KOPT-K1 (cell line): ENCODE measurements around the gene TMEM147.
A peak's percentile ranks its signal among the peaks of the same experiment; 100 is the strongest.

ENCODE experiments used
- H3K27ac ChIP-seq: fragments of 200-600 bp; sonication (generic); 2 replicates; pipeline ENCODE4 v1.5.1; 2016; ENCODE audit warnings: antibody characterized with exemption, mild to moderate bottlenecking, low read depth, low read length; ENCODE audit not compliant: poor library complexity, severe bottlenecking
- H3K36me3 ChIP-seq: fragments of 200-600 bp; sonication (generic); 2 replicates; pipeline ENCODE4 v1.5.1; 2017; ENCODE audit warnings: antibody characterized with exemption, mild to moderate bottlenecking, low read length, moderate library complexity; ENCODE audit not compliant: insufficient read depth
- H3K9me3 ChIP-seq: fragments of 200-600 bp; sonication (generic); 2 replicates; pipeline ENCODE4 v1.5.1; 2017; ENCODE audit warnings: antibody characterized with exemption, low read length, mild to moderate bottlenecking; ENCODE audit not compliant: insufficient read depth, poor library complexity, severe bottlenecking

The TMEM147 gene

GRCh38 chr19:35545001-35545854 is at the start of gene TMEM147:
TMEM147 (plus strand) TSS chr19:35545626; CDS start chr19:35545740, 114 bp downstream.
- Histone ChIP-seq H3K27ac (peak within 1 kb of the TSS; percentile 71), H3K36me3 (no peaks in the 10 kb centered on the region), H3K9me3 (no peaks in the 10 kb centered on the region)

- H3K9me3 ChIP-seq = no peaks in the 10 kb centered on the region
- no peaks in the 10 kb centered on the region for H3K36me3 ChIP-seq
- no peak overlapping the region for H3K27ac ChIP-seq
These were observed 48.0 kb upstream of the TMEM147 start for GRCh38 chr19:35497406-35497805.

GRCh38 chr19:35498220-35498619 is 47.2 kb upstream of the TMEM147 start:
- H3K27ac ChIP-seq = no peak overlapping the region
- H3K36me3 ChIP-seq = no peaks in the 10 kb centered on the region
- no peaks in the 10 kb centered on the region for H3K9me3 ChIP-seq

GRCh38 chr19:35498984-35499527 is 46.4 kb upstream of the TMEM147 start:
- no peaks in the 10 kb centered on the region for H3K36me3 ChIP-seq
- H3K27ac ChIP-seq = no peak overlapping the region
- H3K9me3 ChIP-seq = no peaks in the 10 kb centered on the region

- H3K9me3 ChIP-seq = no peaks in the 10 kb centered on the region
- H3K27ac ChIP-seq = no peak overlapping the region
- no peaks in the 10 kb centered on the region for H3K36me3 ChIP-seq
These were observed 44.8 kb upstream of the TMEM147 start for GRCh38 chr19:35500611-35501010.

GRCh38 chr19:35501684-35502083 is 43.7 kb upstream of the TMEM147 start:
- H3K27ac ChIP-seq = no peak overlapping the region
- H3K36me3 ChIP-seq = no peaks in the 10 kb centered on the region
- no peaks in the 10 kb centered on the region for H3K9me3 ChIP-seq

GRCh38 chr19:35502751-35503150 is 42.7 kb upstream of the TMEM147 start:
- Histone ChIP-seq H3K36me3 (no peaks in the 10 kb centered on the region), H3K9me3 (no peaks in the 10 kb centered on the region), H3K27ac (no peak overlapping the region)

- Histone ChIP-seq H3K36me3 (no peaks in the 10 kb centered on the region), H3K27ac (no peak overlapping the region), H3K9me3 (no peaks in the 10 kb centered on the region)
These were observed 39.4 kb upstream of the TMEM147 start for GRCh38 chr19:35506011-35506410.

GRCh38 chr19:35507561-35507960 is 37.9 kb upstream of the TMEM147 start:
- Histone ChIP-seq H3K9me3 (no peaks in the 10 kb centered on the region), H3K36me3 (no peaks in the 10 kb centered on the region), H3K27ac (no peak overlapping the region)

GRCh38 chr19:35508129-35508528 is 37.3 kb upstream of the TMEM147 start:
- Histone ChIP-seq H3K36me3 (no peaks in the 10 kb centered on the region), H3K9me3 (no peaks in the 10 kb centered on the region), H3K27ac (no peak overlapping the region)

GRCh38 chr19:35509018-35509652 is 36.3 kb upstream of the TMEM147 start:
- Histone ChIP-seq H3K36me3 (no peaks in the 10 kb centered on the region), H3K9me3 (no peaks in the 10 kb centered on the region), H3K27ac (no peak overlapping the region)

- Histone ChIP-seq H3K27ac (no peak overlapping the region), H3K36me3 (no peaks in the 10 kb centered on the region), H3K9me3 (no peaks in the 10 kb centered on the region)
These were observed 35.4 kb upstream of the TMEM147 start for GRCh38 chr19:35509861-35510625.

GRCh38 chr19:35510626-35510964 is 34.8 kb upstream of the TMEM147 start:
- Histone ChIP-seq H3K9me3 (no peaks in the 10 kb centered on the region), H3K27ac (no peak overlapping the region), H3K36me3 (no peaks in the 10 kb centered on the region)

GRCh38 chr19:35511337-35511736 is 34.1 kb upstream of the TMEM147 start:
- Histone ChIP-seq H3K27ac (no peak overlapping the region), H3K36me3 (no peaks in the 10 kb centered on the region), H3K9me3 (no peaks in the 10 kb centered on the region)
